ENCODE results near the gene CLIP2.
A peak's percentile ranks its signal among the peaks of the same experiment; 100 is the strongest.

The CLIP2 gene

GRCh38 chr7:74449144-74449543, 159.9 kb downstream of the CLIP2 start:
- H3K4me2 ChIP-seq (ENCODE audit: low read depth, low read length) = no peak overlapping the region
- H3F3A ChIP-seq (ENCODE audit: insufficient read depth, low read length) = peaks cover 7% of the 10 kb centered on the region
- H3K36me3 ChIP-seq (replicated peaks; ENCODE audit: insufficient read depth, low read length) = no peaks in the 10 kb centered on the region
- no peaks in the 10 kb centered on the region for H3K9me2 ChIP-seq (replicated peaks; ENCODE audit: insufficient read depth, low read length)
- peaks cover 8% of the 10 kb centered on the region for H3K4me1 ChIP-seq (ENCODE audit: low read length)
- TF ChIP-seq CTCF (IDR thresholded peaks at IDR 0.05; ENCODE audit: low read length) (no peak), EZH2 (optimal IDR thresholded peaks at IDR 0.05; ENCODE audit: low read depth, low read length) (no peak), EZH2phosphoT487 (IDR thresholded peaks at IDR 0.05; ENCODE audit: low read length) (no peak)
- no peaks in the 10 kb centered on the region for H3K9me3 ChIP-seq (replicated peaks; ENCODE audit: insufficient read depth, low read length)
- H3K27ac ChIP-seq (ENCODE audit: low read length) = no peak overlapping the region
- H3K4me3 ChIP-seq (ENCODE audit: low read length) = no peak overlapping the region
- H3K27me3 ChIP-seq (replicated peaks; ENCODE audit: insufficient read depth, low read length) = no peaks in the 10 kb centered on the region
- DNase-seq = no peak
- H3K9ac ChIP-seq (ENCODE audit: low read length) = no peak overlapping the region
- H2AFZ ChIP-seq (ENCODE audit: low read length) = no peak overlapping the region
- H3K79me2 ChIP-seq (ENCODE audit: low read length) = peaks cover under 1% of the 10 kb centered on the region; the same call in 1 of the 2 replicates
- H4K20me1 ChIP-seq (ENCODE audit: insufficient read depth, low read length) = no peaks in the 10 kb centered on the region

- DNase-seq = peak; percentile 58
- Histone ChIP-seq H3K27ac (ENCODE audit: low read length) (no peak overlapping the region), H3K36me3 (replicated peaks; ENCODE audit: insufficient read depth, low read length) (no peaks in the 10 kb centered on the region), H3K4me3 (ENCODE audit: low read length) (no peak overlapping the region), H3K9ac (ENCODE audit: low read length) (no peak overlapping the region), H3K4me2 (ENCODE audit: low read depth, low read length) (no peak overlapping the region), H3F3A (ENCODE audit: insufficient read depth, low read length) (peaks cover 7% of the 10 kb centered on the region), H3K27me3 (replicated peaks; ENCODE audit: insufficient read depth, low read length) (no peaks in the 10 kb centered on the region), H3K79me2 (ENCODE audit: low read length) (peaks cover 8% of the 10 kb centered on the region), H3K4me1 (ENCODE audit: low read length) (peaks cover 8% of the 10 kb centered on the region), H2AFZ (ENCODE audit: low read length) (no peak overlapping the region), H3K9me2 (replicated peaks; ENCODE audit: insufficient read depth, low read length) (no peaks in the 10 kb centered on the region), H4K20me1 (ENCODE audit: insufficient read depth, low read length) (no peaks in the 10 kb centered on the region), H3K9me3 (replicated peaks; ENCODE audit: insufficient read depth, low read length) (no peaks in the 10 kb centered on the region)
- TF ChIP-seq CTCF (IDR thresholded peaks at IDR 0.05; ENCODE audit: low read length) (peak; percentile 79), EZH2 (optimal IDR thresholded peaks at IDR 0.05; ENCODE audit: low read depth, low read length) (no peak)
Observed at GRCh38 chr7:74449809-74450397, 160.7 kb downstream of the CLIP2 start.

GRCh38 chr7:74452748-74453321, 163.6 kb downstream of the CLIP2 start:
- peaks cover 9% of the 10 kb centered on the region for H3F3A ChIP-seq (ENCODE audit: insufficient read depth, low read length)
- peak overlapping the region; percentile 83 for H3K4me2 ChIP-seq (ENCODE audit: low read depth, low read length)
- no peaks in the 10 kb centered on the region for H3K9me2 ChIP-seq (replicated peaks; ENCODE audit: insufficient read depth, low read length)
- no peaks in the 10 kb centered on the region for H3K9me3 ChIP-seq (replicated peaks; ENCODE audit: insufficient read depth, low read length)
- H2AFZ ChIP-seq (ENCODE audit: low read length) = peak overlapping the region; percentile 23
- H3K4me1 ChIP-seq (ENCODE audit: low read length) = peaks cover 8% of the 10 kb centered on the region
- TF ChIP-seq EZH2 (optimal IDR thresholded peaks at IDR 0.05; ENCODE audit: low read depth, low read length) (no peak), EZH2phosphoT487 (IDR thresholded peaks at IDR 0.05; ENCODE audit: low read length) (no peak), CTCF (IDR thresholded peaks at IDR 0.05; ENCODE audit: low read length) (no peak)
- H3K27me3 ChIP-seq (replicated peaks; ENCODE audit: insufficient read depth, low read length) = no peaks in the 10 kb centered on the region
- no peaks in the 10 kb centered on the region for H4K20me1 ChIP-seq (ENCODE audit: insufficient read depth, low read length)
- peak overlapping the region; percentile 3; the same call in 1 of the 2 replicates for H3K4me3 ChIP-seq (ENCODE audit: low read length)
- H3K79me2 ChIP-seq (ENCODE audit: low read length) = peaks cover 35% of the 10 kb centered on the region
- peak overlapping the region; percentile 87 for H3K9ac ChIP-seq (ENCODE audit: low read length)
- DNase-seq = no peak
- peak overlapping the region; percentile 88 for H3K27ac ChIP-seq (ENCODE audit: low read length)
- no peaks in the 10 kb centered on the region for H3K36me3 ChIP-seq (replicated peaks; ENCODE audit: insufficient read depth, low read length)

Data from MM.1S (cell line).